GM19099 (cell line): ENCODE data around the gene POPDC2.

Experiments
- POLR2A ChIP-seq: IDR thresholded peaks from 3 replicates; pipeline ENCODE4 v1.6.1; 2011; ENCODE audit warnings: low read depth; ENCODE audit not compliant: insufficient read length; ENCODE audit errors: extremely low read depth

Gene POPDC2

GRCh38 chr3:119660474-119661440, at the start of gene POPDC2:
Gene POPDC2, minus strand, starts transcription at chr3:119660589. Its CDS starts 166 bp downstream, at chr3:119660423.
- no peak for TF ChIP-seq POLR2A

DNA sequence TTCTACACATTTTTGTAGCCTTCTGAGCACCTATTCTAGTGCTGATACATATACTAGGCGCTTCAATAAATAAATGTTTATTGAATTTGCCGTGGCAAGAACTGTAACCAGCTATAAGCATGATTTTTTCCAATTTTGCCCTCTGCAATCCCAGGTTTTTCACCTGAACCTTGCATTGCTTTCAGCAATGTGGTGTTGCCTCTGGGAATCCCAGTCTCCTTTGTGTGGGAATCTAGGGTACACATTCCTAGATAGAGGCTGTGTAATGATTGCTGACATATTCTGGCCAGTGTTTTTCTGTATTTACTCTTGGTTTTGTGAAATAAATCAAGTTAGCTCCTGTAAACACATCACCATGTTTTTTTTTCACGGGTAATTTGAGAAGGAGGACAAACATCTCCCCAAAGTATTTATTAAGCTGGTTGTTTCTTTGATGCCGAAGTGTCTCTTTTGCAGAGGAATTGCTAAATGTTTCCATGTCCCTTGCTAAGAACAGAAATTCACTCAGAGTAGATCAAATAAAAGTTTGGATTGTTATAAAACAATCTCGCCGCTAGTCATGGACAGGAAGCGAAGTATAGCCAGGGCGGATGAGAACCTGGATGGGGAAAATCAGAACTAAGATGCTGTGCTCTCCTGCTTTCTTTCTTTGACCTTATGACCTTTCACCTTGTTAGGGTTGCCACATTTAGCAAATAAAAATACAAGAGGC, 43.6 kb upstream of the POPDC2 start:
- no peak for TF ChIP-seq POLR2A

DNA sequence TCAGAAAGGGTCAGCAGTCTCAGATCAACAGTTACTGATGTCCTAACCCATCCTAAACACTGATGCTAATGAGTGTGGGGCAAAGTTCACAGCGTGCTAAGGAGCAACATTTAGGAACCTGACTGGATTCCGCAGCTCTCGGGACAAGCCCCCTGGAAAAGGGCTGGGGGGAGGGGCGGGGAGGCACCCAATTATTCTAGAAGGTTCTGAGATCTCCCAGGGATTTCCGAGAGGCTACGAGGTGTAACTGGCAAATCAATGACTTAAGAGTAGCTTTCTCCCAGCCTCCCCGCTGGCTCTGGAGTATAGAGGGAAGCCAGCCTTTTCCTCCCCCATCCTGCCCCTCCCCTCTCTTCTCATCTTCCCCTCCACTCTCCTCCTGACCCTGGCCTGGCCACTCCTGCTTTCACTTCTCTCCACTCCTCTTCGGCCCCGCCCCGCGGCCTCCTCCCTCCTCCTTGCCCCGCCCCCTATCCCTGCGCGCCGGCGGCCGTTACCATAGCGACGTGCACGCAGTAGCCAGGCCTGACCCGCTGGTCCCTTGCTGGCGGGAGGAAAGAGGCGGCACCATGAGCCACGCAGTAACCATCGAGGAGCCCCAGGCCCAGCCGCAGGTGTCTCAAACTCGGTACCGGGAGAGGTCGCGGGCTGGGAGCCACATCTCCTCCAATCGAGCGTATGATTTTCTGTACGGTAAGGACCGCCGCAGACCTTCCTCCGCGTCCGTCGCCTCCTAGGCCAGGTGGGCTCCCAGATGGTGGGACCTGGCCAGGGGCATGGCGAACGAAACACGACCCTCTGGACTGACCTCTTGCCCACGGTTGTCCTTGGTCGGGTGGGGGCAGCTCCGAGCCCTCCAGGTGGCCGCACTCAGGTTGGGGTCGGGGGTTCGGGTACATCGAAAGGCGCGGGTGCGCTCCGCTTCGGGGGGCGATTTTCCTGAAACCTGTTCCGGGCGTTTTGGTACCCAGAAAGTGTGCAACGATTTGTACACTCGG, 42.4 kb upstream of the POPDC2 start, which contains the start of gene CFAP91:
Gene CFAP91 (plus strand): TSS at position 493 of the 998 bp plus-strand sequence. CDS start 77 bp downstream, at position 570.
- no peak for TF ChIP-seq POLR2A

DNA sequence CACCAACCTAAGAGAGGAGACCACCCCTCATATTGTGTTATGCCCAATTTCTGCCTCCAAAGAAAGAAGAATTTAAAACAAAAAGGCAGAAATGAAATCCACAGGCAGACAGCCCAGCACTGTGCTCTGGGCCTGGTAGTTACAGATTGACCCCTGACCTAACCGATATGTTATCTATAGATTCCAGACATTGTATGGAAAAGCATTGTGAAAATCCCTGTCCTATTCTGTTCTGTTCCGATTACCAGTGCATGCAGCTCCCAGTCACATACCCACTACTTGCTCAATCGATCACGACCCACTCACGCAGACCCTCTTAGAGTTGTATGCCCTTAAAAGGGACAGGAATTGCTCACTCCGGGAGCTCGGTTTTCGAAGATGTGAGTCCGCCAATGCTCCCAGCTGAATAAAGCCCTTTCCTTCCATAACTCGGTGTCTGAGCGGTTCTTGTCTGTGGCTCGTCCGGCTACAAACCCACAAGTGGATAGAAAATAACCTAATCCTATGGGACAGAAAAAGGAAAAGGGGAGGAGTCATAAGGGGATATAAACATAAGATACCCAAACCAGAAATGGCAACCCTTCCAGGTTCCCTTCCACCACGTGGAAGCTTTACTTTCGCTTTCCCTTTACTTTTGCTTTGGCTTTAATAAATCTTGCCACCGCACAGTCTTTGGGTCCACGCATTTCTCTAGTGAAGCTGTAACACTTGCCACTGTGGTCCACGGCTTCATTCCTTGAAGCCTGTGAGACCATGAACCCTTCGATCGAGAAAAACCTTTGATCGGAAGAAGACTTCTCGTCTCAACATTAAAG, 40.7 kb upstream of the POPDC2 start:
- no peak for TF ChIP-seq POLR2A

DNA sequence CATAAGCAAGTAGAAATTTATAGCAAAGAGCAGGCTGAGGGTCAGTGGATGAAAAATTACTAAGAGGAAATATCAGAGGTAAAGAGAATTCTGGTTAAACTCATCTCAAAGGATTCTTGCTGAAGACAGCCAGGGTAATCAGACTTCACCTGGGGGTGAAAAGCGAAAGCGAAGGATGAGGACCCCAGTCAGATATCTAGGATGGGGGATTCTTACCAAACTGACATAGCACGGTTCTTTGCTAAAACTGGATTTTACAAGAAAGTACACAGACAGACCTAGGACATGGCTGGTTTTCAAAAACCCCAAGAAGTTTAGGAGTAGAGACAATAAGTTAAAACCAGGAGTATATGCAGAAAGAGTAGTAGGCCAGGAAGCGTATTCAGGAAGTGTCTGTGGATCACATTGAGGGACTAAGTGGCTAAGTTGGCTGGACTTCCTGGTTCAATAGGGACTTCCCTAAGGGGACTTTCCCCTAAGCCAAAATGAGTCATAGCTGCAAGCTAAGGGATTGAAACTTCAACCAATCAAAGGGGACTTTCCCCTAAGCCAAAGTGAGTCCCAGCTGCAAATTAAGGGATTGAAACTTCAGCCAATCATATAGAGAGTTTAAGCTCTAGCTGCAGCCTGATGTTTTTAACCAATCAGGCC, 40.0 kb upstream of the POPDC2 start:
- TF ChIP-seq POLR2A = no peak

- no peak for TF ChIP-seq POLR2A
Observed at GRCh38 chr3:119697394-119697793, 37.0 kb upstream of the POPDC2 start.

GRCh38 chr3:119695480-119695879, 35.1 kb upstream of the POPDC2 start:
- no peak for TF ChIP-seq POLR2A

DNA sequence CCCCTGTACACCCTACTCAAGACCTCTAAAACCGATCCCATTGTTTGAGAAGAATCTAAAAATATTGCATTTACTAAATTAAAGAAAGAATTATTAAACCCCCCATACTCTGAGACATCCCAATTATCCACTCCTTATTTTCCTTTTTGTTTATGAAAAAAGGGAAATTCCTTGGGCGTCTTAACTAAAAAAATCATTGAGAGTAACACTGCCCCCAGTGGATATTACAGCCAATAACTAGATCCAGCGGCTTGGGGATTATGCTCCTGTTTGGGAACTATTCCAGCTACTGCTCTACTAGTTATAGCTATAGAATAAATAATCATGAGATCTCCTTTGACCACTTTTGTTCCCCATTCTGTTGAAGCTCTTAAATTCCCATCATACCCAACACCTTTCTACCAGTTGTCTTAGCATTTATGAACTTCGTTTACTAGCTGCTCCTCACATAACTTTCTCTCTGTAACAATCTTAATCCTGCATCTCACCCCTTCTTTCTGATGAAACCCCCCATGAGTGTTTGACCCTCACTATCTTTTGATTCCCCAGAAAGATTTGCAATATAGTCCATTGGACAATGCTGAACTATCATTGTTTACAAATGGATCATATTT, 29.8 kb upstream of the POPDC2 start:
- no peak for TF ChIP-seq POLR2A

DNA sequence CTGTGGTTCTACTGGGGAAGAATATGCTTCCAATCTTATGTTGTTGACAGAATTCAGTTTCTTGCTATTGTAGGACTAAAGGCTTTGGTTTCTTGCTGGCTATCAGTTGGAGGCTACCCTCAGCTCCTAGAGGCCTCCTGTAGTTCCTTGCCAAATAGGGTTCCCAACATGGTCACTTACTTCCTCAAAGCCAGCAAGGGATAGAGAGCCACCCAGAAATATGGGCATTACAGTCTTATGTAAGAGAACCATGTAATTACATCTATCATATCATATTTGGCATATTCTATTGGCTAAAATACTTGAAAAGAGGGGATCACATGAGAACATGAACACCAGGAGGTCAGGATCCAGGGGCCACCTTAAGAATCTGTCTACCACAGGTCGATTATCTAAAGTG, 23.0 kb upstream of the POPDC2 start:
- TF ChIP-seq POLR2A = no peak

GRCh38 chr3:119681279-119681678, 20.9 kb upstream of the POPDC2 start:
- no peak for TF ChIP-seq POLR2A

- TF ChIP-seq POLR2A = no peak
Observed at GRCh38 chr3:119679874-119680273, 19.5 kb upstream of the POPDC2 start.

- TF ChIP-seq POLR2A = no peak
Observed at GRCh38 chr3:119677641-119677934, 17.2 kb upstream of the POPDC2 start.

DNA sequence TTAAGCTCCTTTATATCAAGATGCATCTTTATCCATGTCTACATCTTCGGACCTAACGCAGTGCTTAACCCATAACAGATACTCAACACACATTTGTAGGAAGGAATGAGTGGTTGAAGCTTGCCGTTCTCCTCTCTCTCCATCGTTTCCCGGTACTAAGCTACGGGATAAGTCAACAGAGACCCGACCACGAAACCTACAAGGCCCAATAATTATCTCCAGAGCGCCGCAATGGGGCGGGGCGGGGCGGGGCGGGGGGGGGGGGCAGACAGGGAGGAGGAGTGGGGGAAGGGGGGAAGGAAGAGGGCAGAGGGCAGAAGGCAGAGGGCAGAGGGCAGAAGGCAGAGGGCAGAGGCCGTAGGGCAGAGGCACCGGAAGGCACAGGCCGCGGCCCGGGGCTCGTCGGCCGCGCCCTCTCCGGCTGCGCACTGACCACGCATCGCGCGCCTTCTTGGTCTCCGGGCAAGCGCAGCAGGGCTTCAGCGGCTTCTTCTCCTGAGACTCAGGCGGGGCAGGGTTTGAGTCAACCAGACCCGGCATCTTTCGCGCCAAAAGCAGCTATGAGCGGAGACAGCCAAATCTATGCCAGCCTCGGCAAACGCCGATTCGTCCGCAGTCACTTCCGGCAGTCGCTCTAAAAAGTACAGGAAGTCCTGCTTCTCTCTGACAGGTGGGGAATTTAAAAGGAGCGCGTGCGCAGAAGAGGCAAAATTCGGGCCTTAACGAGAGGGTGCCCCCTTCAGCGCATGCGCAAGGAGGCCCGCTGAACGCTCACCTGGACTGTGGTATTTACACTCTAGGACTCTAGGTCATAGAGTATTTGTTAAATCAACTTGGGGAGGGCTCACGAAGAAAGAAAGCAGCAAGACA, 16.6 kb upstream of the POPDC2 start, which contains the start of gene COX17:
Gene COX17 (minus strand): TSS at position 636 of the 870 bp plus-strand sequence. CDS start 96 bp downstream, at position 540.
- TF ChIP-seq POLR2A = peak; percentile 76
